ENCODE data around the gene GAPVD1. TPM values are rescaled to one million over a fixed set of nuclear protein-coding genes. Genes with fewer than 3 reads are reported as not detected.

GAPVD1 gene
- total and polyA plus RNA-seq, 2 of the 8 experiments (the other 6 are each of a cell fraction or from before 2014, with no cell fraction given), result 5.5 to 40.5 TPM

DNA sequence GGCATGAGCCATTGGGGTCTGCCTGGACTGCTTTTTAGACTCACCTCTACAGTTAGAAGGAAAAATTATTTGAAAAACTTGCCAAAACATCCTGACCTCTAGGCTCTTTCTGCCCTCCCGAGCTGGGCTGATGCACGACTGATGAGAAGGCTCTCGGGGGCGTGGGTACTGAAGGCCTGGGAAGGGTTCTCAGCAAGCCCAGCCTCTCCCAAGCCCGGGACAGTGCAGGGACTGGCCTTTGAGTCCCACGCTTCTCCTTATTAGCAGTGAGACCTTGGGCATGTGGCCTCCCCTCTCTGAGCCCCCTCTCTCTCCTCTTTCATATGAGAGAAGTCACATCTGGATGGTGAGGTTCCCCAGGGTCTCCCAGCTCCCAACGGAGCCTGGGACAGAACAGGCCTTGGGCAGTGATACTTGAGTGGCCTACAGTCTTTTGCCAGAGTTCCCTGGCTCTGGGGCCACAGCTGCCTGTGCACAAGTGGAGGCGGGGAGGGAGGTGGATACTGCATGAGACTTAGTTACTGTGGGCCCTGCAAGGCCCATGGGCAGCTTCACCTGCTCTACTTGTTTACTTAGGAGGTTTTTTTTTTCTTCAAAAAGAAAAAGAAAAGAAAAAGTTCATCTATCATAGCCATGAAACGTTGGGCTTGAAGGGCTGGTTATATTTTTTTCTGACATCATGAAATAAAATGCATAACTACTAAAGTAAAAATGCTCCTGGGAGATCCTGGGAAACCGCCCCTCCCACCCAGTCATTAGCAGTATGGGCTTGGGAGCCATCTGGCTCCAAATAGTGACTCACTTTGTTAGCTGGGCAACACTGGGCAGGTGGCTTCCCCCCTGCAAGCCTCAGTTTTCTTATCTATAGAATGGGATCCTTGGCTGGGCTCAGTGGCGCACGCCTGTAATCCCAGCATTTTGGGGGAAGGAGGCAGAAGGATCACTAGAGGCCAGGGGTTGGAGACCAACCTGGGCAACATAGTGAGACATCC lies 139.4 kb downstream of the GAPVD1 start (continued):
- TF ChIP-seq, protein P1, sequence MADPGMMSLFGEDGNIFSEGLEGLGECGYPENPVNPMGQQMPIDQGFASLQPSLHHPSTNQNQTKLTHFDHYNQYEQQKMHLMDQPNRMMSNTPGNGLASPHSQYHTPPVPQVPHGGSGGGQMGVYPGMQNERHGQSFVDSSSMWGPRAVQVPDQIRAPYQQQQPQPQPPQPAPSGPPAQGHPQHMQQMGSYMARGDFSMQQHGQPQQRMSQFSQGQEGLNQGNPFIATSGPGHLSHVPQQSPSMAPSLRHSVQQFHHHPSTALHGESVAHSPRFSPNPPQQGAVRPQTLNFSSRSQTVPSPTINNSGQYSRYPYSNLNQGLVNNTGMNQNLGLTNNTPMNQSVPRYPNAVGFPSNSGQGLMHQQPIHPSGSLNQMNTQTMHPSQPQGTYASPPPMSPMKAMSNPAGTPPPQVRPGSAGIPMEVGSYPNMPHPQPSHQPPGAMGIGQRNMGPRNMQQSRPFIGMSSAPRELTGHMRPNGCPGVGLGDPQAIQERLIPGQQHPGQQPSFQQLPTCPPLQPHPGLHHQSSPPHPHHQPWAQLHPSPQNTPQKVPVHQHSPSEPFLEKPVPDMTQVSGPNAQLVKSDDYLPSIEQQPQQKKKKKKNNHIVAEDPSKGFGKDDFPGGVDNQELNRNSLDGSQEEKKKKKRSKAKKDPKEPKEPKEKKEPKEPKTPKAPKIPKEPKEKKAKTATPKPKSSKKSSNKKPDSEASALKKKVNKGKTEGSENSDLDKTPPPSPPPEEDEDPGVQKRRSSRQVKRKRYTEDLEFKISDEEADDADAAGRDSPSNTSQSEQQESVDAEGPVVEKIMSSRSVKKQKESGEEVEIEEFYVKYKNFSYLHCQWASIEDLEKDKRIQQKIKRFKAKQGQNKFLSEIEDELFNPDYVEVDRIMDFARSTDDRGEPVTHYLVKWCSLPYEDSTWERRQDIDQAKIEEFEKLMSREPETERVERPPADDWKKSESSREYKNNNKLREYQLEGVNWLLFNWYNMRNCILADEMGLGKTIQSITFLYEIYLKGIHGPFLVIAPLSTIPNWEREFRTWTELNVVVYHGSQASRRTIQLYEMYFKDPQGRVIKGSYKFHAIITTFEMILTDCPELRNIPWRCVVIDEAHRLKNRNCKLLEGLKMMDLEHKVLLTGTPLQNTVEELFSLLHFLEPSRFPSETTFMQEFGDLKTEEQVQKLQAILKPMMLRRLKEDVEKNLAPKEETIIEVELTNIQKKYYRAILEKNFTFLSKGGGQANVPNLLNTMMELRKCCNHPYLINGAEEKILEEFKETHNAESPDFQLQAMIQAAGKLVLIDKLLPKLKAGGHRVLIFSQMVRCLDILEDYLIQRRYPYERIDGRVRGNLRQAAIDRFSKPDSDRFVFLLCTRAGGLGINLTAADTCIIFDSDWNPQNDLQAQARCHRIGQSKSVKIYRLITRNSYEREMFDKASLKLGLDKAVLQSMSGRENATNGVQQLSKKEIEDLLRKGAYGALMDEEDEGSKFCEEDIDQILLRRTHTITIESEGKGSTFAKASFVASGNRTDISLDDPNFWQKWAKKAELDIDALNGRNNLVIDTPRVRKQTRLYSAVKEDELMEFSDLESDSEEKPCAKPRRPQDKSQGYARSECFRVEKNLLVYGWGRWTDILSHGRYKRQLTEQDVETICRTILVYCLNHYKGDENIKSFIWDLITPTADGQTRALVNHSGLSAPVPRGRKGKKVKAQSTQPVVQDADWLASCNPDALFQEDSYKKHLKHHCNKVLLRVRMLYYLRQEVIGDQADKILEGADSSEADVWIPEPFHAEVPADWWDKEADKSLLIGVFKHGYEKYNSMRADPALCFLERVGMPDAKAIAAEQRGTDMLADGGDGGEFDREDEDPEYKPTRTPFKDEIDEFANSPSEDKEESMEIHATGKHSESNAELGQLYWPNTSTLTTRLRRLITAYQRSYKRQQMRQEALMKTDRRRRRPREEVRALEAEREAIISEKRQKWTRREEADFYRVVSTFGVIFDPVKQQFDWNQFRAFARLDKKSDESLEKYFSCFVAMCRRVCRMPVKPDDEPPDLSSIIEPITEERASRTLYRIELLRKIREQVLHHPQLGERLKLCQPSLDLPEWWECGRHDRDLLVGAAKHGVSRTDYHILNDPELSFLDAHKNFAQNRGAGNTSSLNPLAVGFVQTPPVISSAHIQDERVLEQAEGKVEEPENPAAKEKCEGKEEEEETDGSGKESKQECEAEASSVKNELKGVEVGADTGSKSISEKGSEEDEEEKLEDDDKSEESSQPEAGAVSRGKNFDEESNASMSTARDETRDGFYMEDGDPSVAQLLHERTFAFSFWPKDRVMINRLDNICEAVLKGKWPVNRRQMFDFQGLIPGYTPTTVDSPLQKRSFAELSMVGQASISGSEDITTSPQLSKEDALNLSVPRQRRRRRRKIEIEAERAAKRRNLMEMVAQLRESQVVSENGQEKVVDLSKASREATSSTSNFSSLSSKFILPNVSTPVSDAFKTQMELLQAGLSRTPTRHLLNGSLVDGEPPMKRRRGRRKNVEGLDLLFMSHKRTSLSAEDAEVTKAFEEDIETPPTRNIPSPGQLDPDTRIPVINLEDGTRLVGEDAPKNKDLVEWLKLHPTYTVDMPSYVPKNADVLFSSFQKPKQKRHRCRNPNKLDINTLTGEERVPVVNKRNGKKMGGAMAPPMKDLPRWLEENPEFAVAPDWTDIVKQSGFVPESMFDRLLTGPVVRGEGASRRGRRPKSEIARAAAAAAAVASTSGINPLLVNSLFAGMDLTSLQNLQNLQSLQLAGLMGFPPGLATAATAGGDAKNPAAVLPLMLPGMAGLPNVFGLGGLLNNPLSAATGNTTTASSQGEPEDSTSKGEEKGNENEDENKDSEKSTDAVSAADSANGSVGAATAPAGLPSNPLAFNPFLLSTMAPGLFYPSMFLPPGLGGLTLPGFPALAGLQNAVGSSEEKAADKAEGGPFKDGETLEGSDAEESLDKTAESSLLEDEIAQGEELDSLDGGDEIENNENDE (IDR thresholded peaks at IDR 0.05; ENCODE audit: insufficient replicate concordance, low read length), result no peak
- TF ChIP-seq FOSL1 (IDR thresholded peaks at IDR 0.05; ENCODE audit: insufficient read depth, low read depth, low read length) (no peak), BACH1 (IDR thresholded peaks at IDR 0.05; ENCODE audit: low read length) (no peak), SIX5 (IDR thresholded peaks at IDR 0.05; ENCODE audit: low read depth, low read length) (no peak), HDAC6 (IDR thresholded peaks at IDR 0.05; ENCODE audit: low read depth, low read length) (no peak), TAF7 (optimal IDR thresholded peaks at IDR 0.05; ENCODE audit: borderline replicate concordance, low read depth, low read length) (no peak), MAFK (IDR thresholded peaks at IDR 0.05; ENCODE audit: low read depth, low read length) (no peak), JUN (IDR thresholded peaks at IDR 0.05; ENCODE audit: low read depth, low read length) (no peak)
